Colonic mucosa (tissue), 4 donors: ENCODE measurements around the gene FAM107B. TPM values are rescaled to one million over a fixed set of nuclear protein-coding genes. Genes with fewer than 3 reads are reported as not detected.

ENCODE experiments used
- DNase-seq: peaks from one replicate; pipeline ENCODE4 v3.0.0-alpha.2; 2020
- H3K27ac ChIP-seq: fragments of 200-600 bp; one replicate; pipeline ENCODE4 v1.8.0; 2021
- H3K27me3 ChIP-seq: fragments of 200-600 bp; one replicate; pipeline ENCODE4 v1.8.0; 2021
- H3K36me3 ChIP-seq: fragments of 200-600 bp; one replicate; pipeline ENCODE4 v1.8.0; 2021
- H3K4me1 ChIP-seq: fragments of 200-600 bp; one replicate; pipeline ENCODE4 v1.8.0; 2021; ENCODE audit warnings: mild to moderate bottlenecking
- H3K4me3 ChIP-seq: fragments of 200-600 bp; one replicate; pipeline ENCODE4 v1.8.0; 2021
- H3K9ac ChIP-seq, 2 donors: one replicate each; pipeline ENCODE4 v1.7.0; 2013; ENCODE audit warnings: control low read depth in 2 of 2, low read depth in 2 of 2, low read length in 2 of 2
- H3K9me3 ChIP-seq: fragments of 200-600 bp; one replicate; pipeline ENCODE4 v1.8.0; 2021
- intact Hi-C: fragments of 100-400 bp; cut with DNase I; formaldehyde crosslinking; loops from one replicate; pipeline ENCODE4 v1.14.1; 2022
- total RNA-seq, 2 donors: library from RNA; stranded (reverse); fragmentation: NEBNext Ultra II Directional in 1 of 2; extraction: Animal tissue kit (Norgen Biotek cat#: 25700) in 1 of 2; gene quantifications; one replicate each; pipeline ENCODE4 v1.2.1, GENCODE V29; 2021
- TF ChIP-seq, protein P1 (sequence below): fragments of 200-600 bp; IDR thresholded peaks from one replicate; pipeline ENCODE4 v1.8.0; 2022; ENCODE audit warnings: antibody characterized with exemption, mild to moderate bottlenecking
- donor health status: healthy.
- donor health status: DM: no; HTN: no; CAD: no.
- donor health status: DM: no; HTN: no; CAD: no.

FAM107B gene
- total RNA-seq, 2 donors from 2014 or later, result 36.3 to 71.5 TPM

DNA sequence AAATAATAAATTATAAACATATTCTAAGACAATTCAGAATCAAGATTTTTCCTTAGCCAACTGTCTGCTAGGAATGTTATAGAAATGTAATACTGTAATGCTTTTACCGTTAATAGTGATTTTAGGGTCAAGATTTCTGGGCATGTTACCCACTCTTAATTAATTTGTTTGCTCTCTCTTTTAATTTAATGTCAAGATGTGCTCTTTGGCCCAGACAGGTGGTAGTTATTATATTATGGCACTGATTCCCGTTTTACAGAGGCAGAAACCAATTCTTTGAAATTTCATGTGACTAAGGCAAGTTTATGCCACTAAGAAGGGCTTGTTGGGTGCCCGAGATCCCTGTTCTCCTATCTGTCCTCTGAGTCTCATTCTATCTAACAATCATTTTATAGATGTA is 959 bp upstream of the FAM107B start:
- Histone ChIP-seq H3K4me1 (peaks cover 6% of the 10 kb centered on the region), H3K9me3 (no peaks in the 10 kb centered on the region), H3K36me3 (no peaks in the 10 kb centered on the region), H3K9ac (no peak overlapping the region), H3K4me3 (no peak overlapping the region), H3K27me3 (no peaks in the 10 kb centered on the region), H3K27ac (no peak overlapping the region)
- intact Hi-C loops, result no loop called here
- no peak for DNase-seq
- TF ChIP-seq, protein P1, sequence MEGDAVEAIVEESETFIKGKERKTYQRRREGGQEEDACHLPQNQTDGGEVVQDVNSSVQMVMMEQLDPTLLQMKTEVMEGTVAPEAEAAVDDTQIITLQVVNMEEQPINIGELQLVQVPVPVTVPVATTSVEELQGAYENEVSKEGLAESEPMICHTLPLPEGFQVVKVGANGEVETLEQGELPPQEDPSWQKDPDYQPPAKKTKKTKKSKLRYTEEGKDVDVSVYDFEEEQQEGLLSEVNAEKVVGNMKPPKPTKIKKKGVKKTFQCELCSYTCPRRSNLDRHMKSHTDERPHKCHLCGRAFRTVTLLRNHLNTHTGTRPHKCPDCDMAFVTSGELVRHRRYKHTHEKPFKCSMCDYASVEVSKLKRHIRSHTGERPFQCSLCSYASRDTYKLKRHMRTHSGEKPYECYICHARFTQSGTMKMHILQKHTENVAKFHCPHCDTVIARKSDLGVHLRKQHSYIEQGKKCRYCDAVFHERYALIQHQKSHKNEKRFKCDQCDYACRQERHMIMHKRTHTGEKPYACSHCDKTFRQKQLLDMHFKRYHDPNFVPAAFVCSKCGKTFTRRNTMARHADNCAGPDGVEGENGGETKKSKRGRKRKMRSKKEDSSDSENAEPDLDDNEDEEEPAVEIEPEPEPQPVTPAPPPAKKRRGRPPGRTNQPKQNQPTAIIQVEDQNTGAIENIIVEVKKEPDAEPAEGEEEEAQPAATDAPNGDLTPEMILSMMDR, result no peak

DNA sequence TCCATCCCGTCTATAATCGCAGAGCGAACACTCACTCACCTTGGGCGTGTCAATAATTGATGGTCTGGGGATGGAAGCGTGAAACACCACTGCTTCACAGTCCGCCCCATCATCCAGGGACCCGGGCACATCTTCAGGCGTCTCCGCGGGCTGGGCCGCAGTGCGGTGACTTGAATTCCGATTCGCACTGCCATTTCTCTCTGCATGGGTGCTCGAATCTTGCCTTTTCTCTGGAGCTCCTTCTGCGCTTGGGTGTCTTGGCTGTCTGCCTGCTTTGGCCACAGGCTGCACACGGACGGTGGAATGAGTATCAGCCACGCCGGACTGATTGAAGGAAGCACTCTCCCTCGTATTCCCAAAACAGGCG is 500 bp downstream of the FAM107B start:
- no peak overlapping the region for H3K9ac ChIP-seq
- no peaks in the 10 kb centered on the region for H3K27me3 ChIP-seq
- no peaks in the 10 kb centered on the region for H3K9me3 ChIP-seq
- TF ChIP-seq, protein P1, result no peak
- no peak overlapping the region for H3K27ac ChIP-seq
- no peaks in the 10 kb centered on the region for H3K36me3 ChIP-seq
- DNase-seq, result no peak
- H3K4me3 ChIP-seq, result no peak overlapping the region
- intact Hi-C loops, result no loop called here
- no peaks in the 10 kb centered on the region for H3K4me1 ChIP-seq

DNA sequence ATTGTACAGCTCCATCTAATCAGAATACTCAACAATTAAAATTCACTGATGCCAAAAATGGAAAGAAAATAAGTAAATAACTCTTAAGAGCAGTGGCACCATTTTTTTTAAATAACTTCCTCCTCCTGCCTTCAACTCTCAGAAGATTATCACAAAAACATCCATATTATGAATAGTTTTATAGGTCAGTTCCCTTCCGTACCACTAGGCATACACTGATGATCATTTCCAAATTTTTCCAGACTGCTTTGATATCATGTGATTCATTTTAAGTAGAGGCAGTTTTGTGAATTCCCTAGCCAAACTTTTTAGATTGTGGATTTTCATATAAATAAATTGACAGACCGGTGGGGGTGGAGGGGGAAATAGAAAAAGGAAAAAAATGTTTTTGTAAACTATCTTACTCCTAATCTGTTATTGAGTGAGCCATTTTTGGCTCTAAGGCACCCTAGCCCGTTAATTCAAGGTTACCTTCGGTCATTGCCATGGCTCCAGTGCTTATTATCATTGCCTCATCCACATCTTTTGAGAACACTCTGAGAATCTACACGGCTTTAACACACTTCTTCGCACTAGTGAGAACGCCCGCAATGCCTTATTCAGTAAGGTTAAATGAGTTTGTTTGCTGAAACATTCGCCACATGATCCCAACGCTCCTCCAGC is 1.0 kb downstream of the FAM107B start:
- no peak overlapping the region for H3K27ac ChIP-seq
- no peak overlapping the region for H3K4me3 ChIP-seq
- no peak for DNase-seq
- no peak overlapping the region for H3K9ac ChIP-seq
- no peaks in the 10 kb centered on the region for H3K9me3 ChIP-seq
- no peaks in the 10 kb centered on the region for H3K36me3 ChIP-seq
- H3K27me3 ChIP-seq, result no peaks in the 10 kb centered on the region
- TF ChIP-seq, protein P1, result peak; percentile 15
- intact Hi-C loops, result no loop called here
- no peaks in the 10 kb centered on the region for H3K4me1 ChIP-seq

DNA sequence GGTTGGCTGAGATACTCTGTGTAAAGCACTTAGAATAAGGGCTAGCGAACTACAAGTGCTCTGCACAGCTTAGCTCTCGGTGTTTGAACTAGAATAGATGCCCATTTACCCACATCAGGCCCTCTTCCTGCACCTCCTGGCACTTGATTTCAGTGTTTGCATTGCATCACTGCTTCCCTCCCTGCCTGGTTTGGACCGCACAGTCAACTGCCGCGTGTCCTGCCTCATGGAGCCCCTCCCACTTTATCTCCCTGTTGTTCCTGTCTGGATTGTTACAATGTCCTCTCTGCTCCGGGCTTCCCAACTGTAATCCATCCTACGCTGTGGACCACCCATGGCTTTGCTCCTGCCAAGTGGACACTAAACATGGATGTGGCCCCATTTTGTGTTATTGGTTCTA is 2.3 kb downstream of the FAM107B start:
- Histone ChIP-seq H3K36me3 (no peaks in the 10 kb centered on the region), H3K27ac (no peak overlapping the region), H3K4me3 (no peak overlapping the region), H3K9ac (no peak overlapping the region), H3K27me3 (no peaks in the 10 kb centered on the region), H3K9me3 (no peaks in the 10 kb centered on the region), H3K4me1 (no peaks in the 10 kb centered on the region)
- TF ChIP-seq, protein P1, result no peak
- intact Hi-C loops, result no loop called here
- no peak for DNase-seq

- Histone ChIP-seq H3K4me3 (no peak overlapping the region), H3K27ac (no peak overlapping the region), H3K27me3 (no peaks in the 10 kb centered on the region), H3K9ac (no peak overlapping the region), H3K36me3 (no peaks in the 10 kb centered on the region), H3K9me3 (no peaks in the 10 kb centered on the region), H3K4me1 (no peaks in the 10 kb centered on the region)
- no peak for DNase-seq
- TF ChIP-seq, protein P1, result no peak
- intact Hi-C loops, result no loop called here
These were observed 3.8 kb downstream of the FAM107B start for GRCh38 chr10:14770927-14771326.
